Urothelium cell line (cell line): ENCODE data around the gene PRG3.
"Not testable (repeated sequence)": the region's sequence is repeated elsewhere in the genome, so short reads cannot be mapped to it uniquely, and the experiment has no call there.

Experiments
- DNase-seq: peaks from one replicate; pipeline ENCODE4 v3.0.0; 2011; ENCODE audit warnings: low spot score, mixed read lengths
- FAIRE-seq: peaks from 2 replicates; lab custom pipeline; 2011; peaks lifted over from hg19 to GRCh38; lab: Jason Lieb, UNC

The PRG3 gene

GRCh38 chr11:57409321-57410100, 28.6 kb upstream of the PRG3 start:
- FAIRE-seq (no peak), DNase-seq (no peak)

- FAIRE-seq (no peak), DNase-seq (no peak)
These were observed 27.8 kb upstream of the PRG3 start for GRCh38 chr11:57408771-57409170.

DNA sequence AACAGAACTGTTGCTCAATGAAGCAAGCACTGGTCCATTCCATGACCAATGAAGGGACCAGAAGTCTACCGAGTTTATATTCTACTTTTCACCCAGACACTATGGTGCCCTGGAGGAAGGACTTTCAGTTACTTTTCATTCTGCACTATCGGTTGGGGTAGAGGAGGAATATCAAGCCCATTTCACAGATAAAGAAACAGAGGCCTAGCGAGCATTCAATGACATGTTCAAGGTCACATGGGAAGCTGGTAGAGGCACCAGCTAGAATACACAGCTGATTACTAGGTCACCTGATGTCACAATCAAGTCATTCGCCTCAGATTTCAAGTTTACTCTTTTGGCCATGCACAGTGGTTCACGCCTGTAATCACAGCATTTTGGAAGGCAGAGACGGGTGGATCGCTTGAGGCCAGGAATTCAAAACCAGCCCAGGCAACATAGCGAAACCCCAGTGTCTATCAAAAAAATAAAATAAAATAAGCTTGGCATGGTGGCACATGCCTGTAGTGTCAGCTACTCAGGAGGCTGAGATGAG, 27.1 kb upstream of the PRG3 start:
- no peak for DNase-seq
- no peak for FAIRE-seq

DNA sequence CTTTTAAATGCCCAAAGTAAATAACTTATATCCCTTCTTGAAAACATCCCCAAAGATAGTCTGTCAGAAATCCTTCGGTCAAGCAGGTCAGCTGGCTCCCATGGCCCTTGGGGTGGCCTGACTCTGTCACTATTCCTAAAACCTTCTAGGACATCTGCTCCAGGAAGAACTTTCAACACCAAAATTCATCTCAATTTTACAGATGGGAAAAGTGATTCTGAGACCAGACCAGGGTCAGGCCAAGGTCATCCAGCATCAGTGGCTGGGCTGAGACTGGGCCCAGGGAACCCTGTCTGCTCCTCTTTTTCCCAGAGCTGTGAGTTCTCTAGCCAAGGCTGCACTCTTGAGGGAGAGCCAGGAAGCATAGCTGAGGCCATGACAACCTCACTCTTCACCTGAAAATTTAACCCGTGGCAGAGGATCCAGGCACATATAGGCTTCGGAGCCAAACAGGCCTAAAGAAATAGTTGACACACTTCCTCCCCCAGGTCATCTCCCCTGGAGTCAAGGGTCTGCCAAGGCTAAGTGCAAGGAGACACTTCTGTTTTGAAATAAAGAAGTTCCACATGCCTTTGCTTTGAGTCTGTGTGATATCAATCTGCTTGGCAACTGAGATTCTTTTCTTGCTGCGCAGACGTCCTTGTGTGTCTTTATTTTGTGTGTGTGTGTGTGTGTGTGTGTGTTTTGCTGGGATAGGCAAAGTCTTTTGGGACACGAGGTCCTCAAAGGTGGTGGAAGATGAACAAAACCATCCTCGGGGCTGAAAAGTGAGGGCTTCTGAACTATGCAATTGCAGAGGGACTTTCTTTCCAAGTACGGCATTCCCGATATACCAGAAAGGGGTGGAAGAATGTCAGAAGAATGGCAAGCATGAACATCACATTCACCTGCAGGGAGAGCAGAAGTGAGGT, 26.3 kb upstream of the PRG3 start:
- FAIRE-seq = peak; percentile 32
- no peak for DNase-seq

DNA sequence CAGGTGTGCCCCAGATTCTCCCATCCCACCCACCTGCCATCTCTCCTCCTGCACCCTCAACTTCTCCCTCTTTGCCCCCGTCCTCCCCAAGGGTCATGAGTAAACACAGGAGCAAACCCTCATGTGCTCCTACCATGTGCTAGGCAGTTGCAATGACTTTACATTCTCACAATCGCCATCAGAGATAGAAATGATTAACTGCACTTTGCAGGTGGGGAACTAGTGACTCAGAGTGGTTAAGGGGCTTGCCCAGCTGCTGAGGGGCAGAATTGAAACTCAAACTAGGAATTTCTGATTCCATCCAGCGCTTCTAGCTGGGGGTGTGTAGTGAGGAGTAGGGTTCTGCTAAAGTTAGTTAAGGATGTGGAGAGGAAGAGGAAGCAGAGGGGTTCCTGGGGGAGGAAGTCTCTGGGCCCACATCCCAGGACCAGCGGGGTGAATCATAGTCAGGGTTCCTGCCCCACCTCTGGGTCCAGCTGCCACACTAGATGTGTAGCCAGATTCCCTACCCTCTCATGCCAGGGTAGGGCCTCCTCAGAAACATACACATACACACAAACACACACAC, 25.5 kb upstream of the PRG3 start:
- DNase-seq (no peak), FAIRE-seq (no peak)

GRCh38 chr11:57405271-57405860, 24.4 kb upstream of the PRG3 start:
- no peak for FAIRE-seq

GRCh38 chr11:57403802-57404147, 22.8 kb upstream of the PRG3 start:
- FAIRE-seq (no peak), DNase-seq (no peak)

More at GRCh38 chr11:57405271-57405860, 24.4 kb upstream of the PRG3 start:
- DNase-seq = no peak

GRCh38 chr11:57403003-57403801, 22.3 kb upstream of the PRG3 start:
- not testable (repeated sequence) for DNase-seq, FAIRE-seq

DNA sequence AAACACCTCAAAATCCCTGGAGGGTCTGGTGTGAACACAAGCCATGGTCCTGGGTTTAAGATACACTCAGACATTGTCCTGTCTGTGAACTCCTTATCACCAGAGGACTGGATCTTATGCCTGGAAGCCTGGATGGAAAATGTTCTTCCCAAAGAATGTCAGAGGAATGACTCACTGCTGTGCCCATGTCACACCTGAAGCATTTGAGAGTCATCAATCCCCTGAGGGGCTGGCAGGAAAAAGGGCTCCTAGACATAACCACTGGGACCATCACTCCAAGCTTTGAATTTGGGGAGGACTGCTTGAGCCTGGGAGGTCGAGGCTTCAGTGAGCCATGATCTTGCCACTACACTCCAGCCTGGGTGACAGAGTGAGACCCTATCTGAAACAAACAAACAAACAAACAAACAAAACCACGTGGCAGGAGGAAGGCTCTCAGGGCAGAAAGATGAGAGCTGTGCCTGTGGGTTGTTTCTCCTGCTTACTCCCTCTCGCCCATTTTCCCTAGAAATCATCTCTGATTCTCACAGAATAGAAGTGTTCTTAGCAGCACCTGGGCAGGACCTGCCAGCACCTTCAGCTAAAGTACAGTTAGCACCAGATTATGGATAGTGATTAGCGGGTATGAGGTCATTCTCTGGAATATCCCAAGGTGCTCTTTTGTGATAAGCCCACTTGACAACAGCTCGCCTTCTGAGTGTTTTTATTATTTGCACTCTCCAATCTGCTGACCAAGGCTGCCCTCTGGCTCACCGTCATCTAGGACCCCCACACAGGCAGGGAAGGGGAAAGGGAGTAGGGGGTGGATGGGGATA, 21.4 kb upstream of the PRG3 start:
- peak; percentile 51 for DNase-seq
- FAIRE-seq = no peak

DNA sequence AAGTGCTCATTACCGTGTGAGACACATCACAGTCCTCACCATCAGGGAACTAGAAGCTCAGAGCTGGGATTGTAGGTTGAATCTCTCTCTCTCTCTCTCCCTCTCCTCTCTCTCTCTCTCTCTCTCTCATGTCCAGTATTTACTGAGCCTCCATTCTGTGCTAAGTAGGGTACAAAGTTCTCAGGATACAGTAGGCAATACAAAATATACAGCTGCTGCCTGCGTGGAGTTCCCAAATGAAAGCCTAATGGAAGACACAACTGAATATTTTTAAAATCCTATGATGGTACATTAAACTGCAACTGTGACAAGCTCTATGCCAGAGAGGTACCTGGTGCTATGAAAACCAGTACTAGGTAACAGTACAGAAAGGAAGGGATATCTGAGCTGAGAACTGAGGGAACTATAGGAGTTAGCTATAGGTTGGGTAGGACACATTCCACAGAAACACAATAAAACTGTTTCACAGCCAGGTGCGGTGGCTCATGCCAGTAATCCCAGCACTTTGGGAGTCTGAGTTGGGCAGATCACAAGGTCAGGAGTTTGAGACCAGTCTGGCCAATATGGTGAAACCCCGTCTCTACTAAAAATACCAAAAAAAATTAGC, 19.1 kb upstream of the PRG3 start:
- no peak for FAIRE-seq
- DNase-seq = no peak

DNA sequence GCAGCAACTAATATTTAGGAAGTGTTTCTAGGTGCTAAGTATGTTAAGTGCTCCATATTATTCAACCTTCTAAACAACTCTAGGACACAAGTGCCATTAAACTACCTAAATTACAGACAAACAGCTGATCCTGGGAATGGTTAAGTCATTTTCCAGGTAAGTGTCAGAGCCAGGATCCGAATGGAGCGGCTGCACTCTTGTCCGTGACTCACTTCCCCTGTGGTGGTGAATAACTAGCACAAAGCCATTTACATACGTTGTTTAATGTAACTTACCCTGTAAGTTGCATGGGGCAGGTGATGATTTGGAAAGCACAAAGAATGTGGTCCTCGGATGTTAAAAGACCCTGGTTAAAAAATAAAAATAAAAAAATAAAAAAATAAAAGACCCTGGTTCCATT, 18.3 kb upstream of the PRG3 start:
- no peak for DNase-seq
- no peak for FAIRE-seq

DNA sequence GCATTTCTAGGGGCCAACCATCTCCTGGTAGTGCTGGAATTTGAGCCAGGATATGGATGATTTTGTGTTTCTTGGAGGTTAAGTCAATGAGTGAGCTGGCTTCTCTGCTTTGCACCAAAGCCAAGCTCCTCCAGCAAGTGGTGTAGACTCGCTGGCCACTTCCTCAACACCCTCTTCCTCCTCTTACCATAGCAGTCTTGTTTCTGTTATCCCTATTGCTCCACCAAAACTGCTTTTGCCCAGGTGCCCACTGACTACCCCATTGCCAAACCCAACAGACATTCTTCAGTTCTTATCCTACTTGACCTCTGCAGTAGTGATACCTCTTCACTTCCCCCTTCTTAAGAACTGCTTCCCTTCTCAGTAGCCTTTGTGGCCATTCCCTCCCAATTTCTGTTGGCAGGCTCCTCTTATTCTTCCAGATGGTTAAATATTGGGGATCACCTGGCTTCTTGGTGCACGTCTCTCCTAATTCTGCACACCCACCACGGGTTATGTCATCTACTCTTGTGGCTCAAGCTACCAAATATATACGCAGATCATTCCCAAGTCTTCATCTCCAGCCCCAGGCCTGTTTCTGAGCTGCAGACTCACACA, 16.5 kb upstream of the PRG3 start:
- DNase-seq (no peak), FAIRE-seq (no peak)

DNA sequence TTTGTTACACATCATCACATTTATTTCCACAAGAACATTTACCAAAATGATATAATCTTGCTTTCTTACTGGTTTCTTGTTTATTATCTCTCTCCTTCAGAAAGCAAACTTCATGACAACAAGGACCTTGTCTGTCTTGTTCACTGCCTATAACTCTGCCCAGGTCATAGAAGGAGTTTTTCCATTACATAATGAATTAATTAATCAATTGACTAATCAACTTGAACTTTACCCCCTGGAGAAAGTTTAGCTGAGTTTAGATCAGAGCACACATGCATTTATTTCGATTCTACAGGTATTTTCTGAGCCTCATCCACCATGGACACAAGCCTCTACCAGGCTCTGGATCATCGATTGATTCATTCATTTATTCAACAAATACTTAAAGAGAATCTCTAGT, 15.8 kb upstream of the PRG3 start:
- DNase-seq (no peak), FAIRE-seq (no peak)

- FAIRE-seq (no peak), DNase-seq (no peak)
These were observed 15.1 kb upstream of the PRG3 start for GRCh38 chr11:57395905-57396623.

DNA sequence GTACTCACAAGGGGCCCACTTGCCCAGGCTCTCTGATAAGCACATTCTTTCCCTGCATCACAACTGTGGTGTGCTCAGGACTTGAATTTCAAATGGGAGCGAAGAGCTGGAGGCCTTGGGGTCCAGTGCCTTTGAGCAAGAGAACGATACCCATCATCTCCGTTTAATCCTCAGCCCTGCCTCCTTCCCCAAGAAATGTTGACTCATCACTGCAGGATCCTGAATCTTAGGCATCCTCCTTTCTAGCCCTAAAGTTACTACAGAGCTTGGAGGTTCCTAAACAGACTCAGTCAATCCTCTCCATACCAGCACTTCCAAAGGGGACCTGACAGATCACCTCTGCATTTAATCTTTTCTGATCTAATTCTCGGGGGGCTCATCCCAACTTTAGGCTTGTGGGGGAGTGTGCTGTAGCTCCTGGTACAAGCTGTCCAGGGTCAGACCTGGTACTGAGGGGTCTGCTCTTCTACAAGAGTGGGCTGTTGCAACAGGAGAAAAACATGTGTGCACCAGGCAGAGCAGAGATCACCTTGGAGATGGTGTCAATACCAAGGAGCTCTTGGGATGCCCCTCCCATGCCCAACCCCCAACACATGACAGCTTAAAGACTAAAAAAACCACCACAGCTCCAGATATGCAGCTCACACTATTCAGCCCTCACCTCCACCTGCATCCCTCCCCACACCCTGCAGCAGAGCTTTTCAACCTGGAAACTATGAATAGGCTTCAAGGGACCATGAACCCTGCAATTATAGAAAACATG, 13.4 kb upstream of the PRG3 start:
- FAIRE-seq = no peak

DNA sequence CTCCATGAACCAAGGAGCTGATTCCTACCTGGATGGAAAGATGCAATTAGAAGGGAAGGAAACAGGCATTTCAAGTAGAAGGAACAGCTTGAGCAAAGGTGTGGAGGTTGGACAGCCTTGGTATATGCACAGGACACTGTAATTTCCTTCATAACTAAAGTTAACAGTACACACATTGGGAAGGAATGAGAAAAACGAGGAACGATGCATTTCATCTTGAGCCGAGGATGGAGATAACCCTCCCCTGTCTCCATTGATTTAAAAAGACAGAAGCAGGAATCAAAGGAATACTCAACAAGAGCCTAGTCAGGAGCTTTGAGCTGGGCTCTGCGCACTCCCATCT, 11.8 kb upstream of the PRG3 start:
- FAIRE-seq (no peak), DNase-seq (no peak)

More for the DNA sequence above, 13.4 kb upstream of the PRG3 start:
- no peak for DNase-seq

GRCh38 chr11:57392066-57392762, 11.3 kb upstream of the PRG3 start:
- FAIRE-seq = no peak
- no peak for DNase-seq
